GM12891 (cell line): ENCODE measurements around the gene CREB3L2.

Source experiments
- PAX5 ChIP-seq: IDR thresholded peaks from 2 replicates; pipeline ENCODE4 v1.6.1; 2011; ENCODE audit warnings: low read length, moderate library complexity, mild to moderate bottlenecking; ENCODE audit not compliant: insufficient read depth, severe bottlenecking
- POLR2A ChIP-seq: IDR thresholded peaks from 2 replicates; pipeline ENCODE4 v1.6.1; 2011; ENCODE audit warnings: low read depth, low read length, control low read depth
- POLR2AphosphoS5 ChIP-seq: IDR thresholded peaks from 2 replicates; pipeline ENCODE4 v1.6.1; 2011; ENCODE audit warnings: low read depth, low read length, control low read depth
- POU2F2 ChIP-seq: IDR thresholded peaks from 2 replicates; pipeline ENCODE4 v1.6.1; 2011; ENCODE audit warnings: low read depth, mild to moderate bottlenecking, control low read depth, low read length, moderate library complexity
- SPI1 ChIP-seq: IDR thresholded peaks from 2 replicates; pipeline ENCODE4 v1.6.1; 2011; ENCODE audit warnings: low read depth, low read length, control low read depth
- TAF1 ChIP-seq: IDR thresholded peaks from 2 replicates; pipeline ENCODE4 v1.6.1; 2011; ENCODE audit warnings: low read depth, low read length, control low read depth

DNA sequence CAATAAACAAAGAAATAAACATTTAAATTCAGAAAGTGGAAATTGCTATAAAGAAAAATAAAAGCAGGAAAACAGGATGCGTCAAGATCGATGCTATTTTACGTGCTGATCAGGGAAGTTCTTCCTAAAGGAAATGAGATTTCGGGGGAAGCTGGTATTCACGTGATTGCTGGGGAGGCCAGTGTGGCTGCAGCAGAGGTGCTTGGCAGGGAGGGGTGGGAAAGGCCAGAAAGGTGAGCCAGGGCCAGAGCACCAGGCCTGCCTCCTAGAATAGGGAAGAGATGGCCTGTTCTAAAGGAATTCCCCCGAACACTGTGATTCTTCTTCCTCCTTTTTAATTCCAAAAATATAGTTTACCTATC lies 923 bp upstream of the CREB3L2 start:
- TF ChIP-seq POLR2AphosphoS5: no peak
- no peak for TF ChIP-seq TAF1
- no peak for TF ChIP-seq POLR2A
- TF ChIP-seq SPI1: no peak
- no peak for TF ChIP-seq PAX5
- no peak for TF ChIP-seq POU2F2
